Measurements from ENCODE around the gene PM20D1.

DNA sequence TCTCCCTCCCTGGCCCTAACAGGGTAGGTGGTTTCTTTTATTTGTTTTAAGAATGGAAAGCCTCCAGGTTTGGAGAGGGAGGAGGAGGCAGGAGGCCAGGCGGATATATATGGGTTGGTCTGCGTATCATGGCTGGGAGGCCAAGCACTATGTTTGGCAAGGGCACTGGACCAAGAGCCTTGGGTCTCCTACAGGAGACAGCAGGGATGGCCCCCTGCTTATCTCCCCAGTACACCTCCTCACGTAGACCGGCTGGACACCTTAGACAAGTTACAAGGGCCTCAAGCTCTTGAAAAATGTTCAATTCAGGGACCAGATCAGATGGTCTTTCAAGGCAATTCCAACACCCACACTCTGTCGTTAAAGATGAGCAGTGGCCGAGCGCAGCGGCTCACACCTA is 47.9 kb downstream of the PM20D1 start:
- no peak for TF ChIP-seq CTCF (IDR thresholded peaks at IDR 0.05; ENCODE audit: low read depth, low read length)
- no peak for TF ChIP-seq POLR2A (IDR thresholded peaks at IDR 0.05; ENCODE audit: extremely low read depth, insufficient read length)
- no peak for TF ChIP-seq MYC (IDR thresholded peaks at IDR 0.05; ENCODE audit: low read depth, low read length)
- TF ChIP-seq MAX (IDR thresholded peaks at IDR 0.05; ENCODE audit: low read depth, low read length) = no peak

Data from NB4 (cell line).